CD4-positive, alpha-beta T cell treated with Interleukin-6 at 100 ng/mL for 8 hours (primary cell): ENCODE measurements around the gene DEFB132.

Experiments
- DNase-seq: peaks from one replicate; pipeline ENCODE4 v3.0.0-alpha.2; 2020; ENCODE audit warnings: mixed read lengths, low spot score

The DEFB132 gene

GRCh38 chr20:263701-264100 is 6.2 kb downstream of the DEFB132 start:
- DNase-seq, result no peak

- DNase-seq, result peak; percentile 87
These were observed 9.4 kb downstream of the DEFB132 start for GRCh38 chr20:266596-267562.

- DNase-seq, result no peak
These were observed 13.0 kb downstream of the DEFB132 start for GRCh38 chr20:270517-270916.

GRCh38 chr20:271069-271468 is 13.5 kb downstream of the DEFB132 start:
- no peak for DNase-seq

- no peak for DNase-seq
These were observed 14.0 kb downstream of the DEFB132 start for GRCh38 chr20:271528-271927.

GRCh38 chr20:272718-273117 is 15.2 kb downstream of the DEFB132 start:
- DNase-seq, result no peak

- no peak for DNase-seq
These were observed 16.4 kb downstream of the DEFB132 start for GRCh38 chr20:273884-274283.

GRCh38 chr20:275791-276190 is 18.3 kb downstream of the DEFB132 start:
- DNase-seq, result no peak

- no peak for DNase-seq
These were observed 19.3 kb downstream of the DEFB132 start for GRCh38 chr20:276620-277495.

- DNase-seq, result no peak
These were observed 19.9 kb downstream of the DEFB132 start for GRCh38 chr20:277496-277781.

- no peak for DNase-seq
These were observed 20.7 kb downstream of the DEFB132 start for GRCh38 chr20:278181-278580.

- DNase-seq, result no peak
These were observed 21.4 kb downstream of the DEFB132 start for GRCh38 chr20:278607-279571.

GRCh38 chr20:284172-284571 is 26.6 kb downstream of the DEFB132 start:
- DNase-seq, result no peak

GRCh38 chr20:286508-286907 is 29.0 kb downstream of the DEFB132 start:
- no peak for DNase-seq

- no peak for DNase-seq
These were observed 31.6 kb downstream of the DEFB132 start for GRCh38 chr20:288956-289692.

- no peak for DNase-seq
These were observed 32.2 kb downstream of the DEFB132 start for GRCh38 chr20:289693-290083.

GRCh38 chr20:290084-290831 is 32.7 kb downstream of the DEFB132 start, which contains the start of gene C20orf96:
C20orf96 (minus strand) TSS chr20:290750; CDS start chr20:290610, 140 bp downstream.
- DNase-seq, result peak; percentile 87

GRCh38 chr20:294602-295001 is 37.1 kb downstream of the DEFB132 start:
- DNase-seq, result no peak

- DNase-seq, result no peak
These were observed 38.3 kb downstream of the DEFB132 start for GRCh38 chr20:295804-296203.
